Stimulated activated CD4-positive, alpha-beta T cell treated with anti-CD3 and anti-CD28 coated beads, Interleukin-12 subunit alpha, Interleukin-12 subunit beta, amount 100 ng/mL, for 4 hours (primary cell): ENCODE data around the gene KANSL1L.

Experiments used
- DNase-seq: peaks from one replicate; pipeline ENCODE4 v3.0.0-alpha.2; 2020

Gene KANSL1L

GRCh38 chr2:210063306-210063705 lies 107.9 kb downstream of the KANSL1L start:
- DNase-seq = no peak

GRCh38 chr2:210055825-210056224 lies 115.4 kb downstream of the KANSL1L start:
- DNase-seq = no peak

GRCh38 chr2:210054696-210055095 lies 116.5 kb downstream of the KANSL1L start:
- no peak for DNase-seq

GRCh38 chr2:210050885-210051284 lies 120.3 kb downstream of the KANSL1L start:
- DNase-seq = no peak

GRCh38 chr2:210049831-210050230 lies 121.4 kb downstream of the KANSL1L start:
- DNase-seq = no peak

GRCh38 chr2:210046851-210047500 lies 124.2 kb downstream of the KANSL1L start:
- DNase-seq = no peak

- no peak for DNase-seq
Measured at GRCh38 chr2:210038078-210038477, 133.1 kb downstream of the KANSL1L start.

GRCh38 chr2:210035679-210036078 lies 135.5 kb downstream of the KANSL1L start:
- no peak for DNase-seq

- no peak for DNase-seq
Measured at GRCh38 chr2:210034087-210034683, 137.0 kb downstream of the KANSL1L start.

- DNase-seq = no peak
Measured at GRCh38 chr2:210028178-210028577, 143.0 kb downstream of the KANSL1L start.

- DNase-seq = no peak
Measured at GRCh38 chr2:210027608-210028007, 143.6 kb downstream of the KANSL1L start.

- DNase-seq = no peak
Measured at GRCh38 chr2:210022824-210023223, 148.4 kb downstream of the KANSL1L start.

GRCh38 chr2:210020138-210020537 lies 151.1 kb downstream of the KANSL1L start:
- no peak for DNase-seq

- DNase-seq = no peak
Measured at GRCh38 chr2:210009896-210010295, 161.3 kb downstream of the KANSL1L start.

GRCh38 chr2:210009126-210009525 lies 162.1 kb downstream of the KANSL1L start:
- no peak for DNase-seq

- DNase-seq = no peak
Measured at GRCh38 chr2:210007895-210008294, 163.3 kb downstream of the KANSL1L start.

- DNase-seq = no peak
Measured at GRCh38 chr2:210004881-210005280, 166.3 kb downstream of the KANSL1L start.

GRCh38 chr2:210003359-210003758 lies 167.8 kb downstream of the KANSL1L start:
- DNase-seq = no peak

- DNase-seq = peak; percentile 98
Measured at GRCh38 chr2:210002158-210003157, 168.8 kb downstream of the KANSL1L start, which contains the start of gene RPE. RPE (plus strand) TSS chr2:210002638; CDS start chr2:210002662, 24 bp downstream.

- DNase-seq = no peak
Measured at GRCh38 chr2:210000464-210001324, 170.5 kb downstream of the KANSL1L start.

GRCh38 chr2:209998596-209998995 lies 172.6 kb downstream of the KANSL1L start:
- DNase-seq = no peak

GRCh38 chr2:209993968-209994367 lies 177.2 kb downstream of the KANSL1L start:
- no peak for DNase-seq
